ENCODE measurements around the gene MAP3K5. TPM values are rescaled to one million over a fixed set of nuclear protein-coding genes. Genes with fewer than 3 reads are reported as not detected.

The MAP3K5 gene
- total and polyA plus RNA-seq, 2 of the 8 experiments (the other 6 are each of a cell fraction or from before 2014, with no cell fraction given): 0.63 to 2.6 TPM

GRCh38 chr6:136754820-136755219, 37.5 kb downstream of the MAP3K5 start:
- no peaks in the 10 kb centered on the region for H3K79me1 ChIP-seq (ENCODE audit: low read depth, low read length)
- H3K4me2 ChIP-seq (ENCODE audit: insufficient read depth in 1 of 2, low read depth in 2 of 2, low read length in 2 of 2): no peak overlapping the region
- FAIRE-seq (no peak), DNase-seq (ENCODE audit: low read depth in 1 of 2, low spot score in 2 of 2) (no peak)
- H2BK12ac ChIP-seq (ENCODE audit: low read depth, low read length): no peak overlapping the region
- H4K5ac ChIP-seq (ENCODE audit: insufficient read length, low read depth, low read length): no peak overlapping the region
- H3K9ac ChIP-seq (replicated peaks in 1 of 4; ENCODE audit: extremely low read depth in 1 of 4, low read depth in 3 of 4, low read length in 3 of 4): no peak overlapping the region
- no peak overlapping the region for H3K4me3 ChIP-seq (ENCODE audit: extremely low read depth in 1 of 4, insufficient read depth in 2 of 4, low read depth in 3 of 4, low read length in 4 of 4)
- ChIA-PET CTCF (ENCODE audit: partially characterized antibody) (interaction anchor here (0.8 to 1.5 kb wide), 5 partner anchors 14 to 146 kb away, joined by 3 to 4 read pairs (median 3); no protein-coding TSS in a partner anchor), POLR2A (ENCODE audit: partially characterized antibody) (no interaction called here)
- H4K8ac ChIP-seq (ENCODE audit: extremely low read depth, insufficient read depth, low read length): no peak overlapping the region
- no peak overlapping the region for H2AK5ac ChIP-seq (ENCODE audit: low read depth, low read length)
- H3K14ac ChIP-seq (ENCODE audit: insufficient read length): no peak overlapping the region
- no peaks in the 10 kb centered on the region for H3K4me1 ChIP-seq (replicated peaks in 1 of 4; ENCODE audit: control insufficient read depth in 3 of 4, insufficient read depth in 4 of 4, low read length in 3 of 4)
- H2BK5ac ChIP-seq (ENCODE audit: low read depth, low read length): no peak overlapping the region
- no peak overlapping the region for H2BK120ac ChIP-seq (replicated peaks; ENCODE audit: low read depth, low read length)
- no peak overlapping the region for H3K4ac ChIP-seq (replicated peaks; ENCODE audit: insufficient read length, low read depth, low read length)
- no peak overlapping the region for H3K56ac ChIP-seq (replicated peaks; ENCODE audit: insufficient read length, low read depth, low read length)
- H3K27ac ChIP-seq (ENCODE audit: low read depth, low read length): no peak overlapping the region
- no peaks in the 10 kb centered on the region for H4K20me1 ChIP-seq (replicated peaks in 1 of 2; ENCODE audit: control insufficient read depth in 1 of 2, insufficient read depth in 2 of 2, low read length in 2 of 2)
- no peak overlapping the region for H2AFZ ChIP-seq (ENCODE audit: low read length)
- no peak overlapping the region for H3K23ac ChIP-seq (ENCODE audit: insufficient read length)
- H3K36me3 ChIP-seq (ENCODE audit: control insufficient read depth in 2 of 4, insufficient read depth in 4 of 4, low read length in 3 of 4): no peaks in the 10 kb centered on the region
- no peak overlapping the region for H3K18ac ChIP-seq (ENCODE audit: extremely low read depth, low read length)
- H4K91ac ChIP-seq (replicated peaks; ENCODE audit: insufficient read length, low read length): no peak overlapping the region
- no peak overlapping the region for H2BK20ac ChIP-seq (ENCODE audit: low read length)
- H3K23me2 ChIP-seq (ENCODE audit: low read depth, low read length): no peaks in the 10 kb centered on the region
- WGBS, 2 experiments (ENCODE audit: extremely low coverage in 1 of 2, insufficient coverage in 1 of 2, insufficient read length in 1 of 2, insufficient replicate concordance in 2 of 2, low coverage in 1 of 2, low lambda C conversion rate in 2 of 2, missing lambda C conversion rate in 1 of 2): 92% methylated on average over 7 of the region's 7 CpGs; no CpG with 5 or more reads in 1 of the 2 experiments
- no peaks in the 10 kb centered on the region for H3K27me3 ChIP-seq (replicated peaks in 1 of 4; ENCODE audit: control insufficient read depth in 3 of 4, extremely low read depth in 1 of 4, insufficient read depth in 3 of 4, low read length in 3 of 4)
- H3K79me2 ChIP-seq (ENCODE audit: control insufficient read depth in 1 of 2, insufficient read depth in 2 of 2, low read length in 2 of 2): no peaks in the 10 kb centered on the region
- H3K9me3 ChIP-seq (ENCODE audit: insufficient read depth in 2 of 2, low read depth in 1 of 2, low read length in 1 of 2): no peaks in the 10 kb centered on the region
- no peak overlapping the region for H2BK15ac ChIP-seq (ENCODE audit: low read length)
- TF ChIP-seq CTCF (IDR thresholded peaks at IDR 0.05; ENCODE audit: control extremely low read depth in 1 of 3, insufficient read depth in 1 of 3, low read depth in 1 of 3, low read length in 3 of 3): no peak
- no peak for TF ChIP-seq ATF2 (IDR thresholded peaks at IDR 0.05; ENCODE audit: low read length)
- TF ChIP-seq GABPA (IDR thresholded peaks at IDR 0.05; ENCODE audit: borderline replicate concordance, insufficient read depth, low read length): no peak
- TF ChIP-seq KDM5A (IDR thresholded peaks at IDR 0.05; ENCODE audit: low read length): no peak
- TF ChIP-seq MAX (IDR thresholded peaks at IDR 0.05): no peak
- no peak for TF ChIP-seq MAFK (IDR thresholded peaks at IDR 0.05; ENCODE audit: low read depth, low read length)
- no peak for TF ChIP-seq JUND (IDR thresholded peaks at IDR 0.05; ENCODE audit: low read length)
- no peak for TF ChIP-seq HDAC2 (IDR thresholded peaks at IDR 0.05; ENCODE audit: borderline replicate concordance in 1 of 2, low read depth in 2 of 2, low read length in 2 of 2)
- no peak for TF ChIP-seq RNF2 (IDR thresholded peaks at IDR 0.05; ENCODE audit: borderline replicate concordance, low read depth, low read length, missing control alignments, poor library complexity, severe bottlenecking)

Data from H1 (cell line).